ENCODE data around the gene DPF3.

The DPF3 gene

DNA sequence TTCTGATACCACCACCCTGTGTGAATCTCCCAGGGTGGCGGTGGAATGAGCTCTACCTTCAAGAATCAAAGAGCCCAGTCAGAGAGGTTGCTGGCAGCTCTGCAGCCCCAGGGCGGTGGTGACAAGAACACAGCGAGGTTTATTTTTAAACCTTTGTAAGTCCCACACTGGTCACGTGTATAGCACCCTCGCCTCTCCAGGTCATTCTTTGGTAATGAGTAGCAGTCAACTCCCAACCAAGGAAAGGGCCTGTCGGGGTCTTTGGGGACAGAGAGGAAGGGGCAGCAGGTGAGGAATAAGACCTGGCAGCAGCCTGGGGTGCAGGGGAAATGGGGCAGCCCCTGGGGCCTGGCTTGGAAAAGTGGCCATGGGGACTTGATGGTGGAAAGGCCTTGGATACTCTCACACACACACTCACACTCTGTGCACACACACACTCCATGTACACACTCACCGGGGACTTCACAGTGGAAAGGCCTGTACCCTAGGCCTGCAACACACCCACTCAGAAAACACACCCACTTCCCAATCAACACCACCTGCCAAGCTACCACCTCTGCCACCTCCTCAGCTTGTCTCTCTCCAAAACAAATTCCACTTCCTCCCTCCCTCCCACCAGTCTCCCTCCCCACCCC, 178.6 kb downstream of the DPF3 start:
- H3K4me1 ChIP-seq (ENCODE audit: low read length), result no peaks in the 10 kb centered on the region
- TF ChIP-seq EZH2 (optimal IDR thresholded peaks at IDR 0.05; ENCODE audit: low read depth, low read length), result no peak
- TF ChIP-seq EZH2phosphoT487 (IDR thresholded peaks at IDR 0.05; ENCODE audit: low read length), result no peak
- TF ChIP-seq, protein P1, sequence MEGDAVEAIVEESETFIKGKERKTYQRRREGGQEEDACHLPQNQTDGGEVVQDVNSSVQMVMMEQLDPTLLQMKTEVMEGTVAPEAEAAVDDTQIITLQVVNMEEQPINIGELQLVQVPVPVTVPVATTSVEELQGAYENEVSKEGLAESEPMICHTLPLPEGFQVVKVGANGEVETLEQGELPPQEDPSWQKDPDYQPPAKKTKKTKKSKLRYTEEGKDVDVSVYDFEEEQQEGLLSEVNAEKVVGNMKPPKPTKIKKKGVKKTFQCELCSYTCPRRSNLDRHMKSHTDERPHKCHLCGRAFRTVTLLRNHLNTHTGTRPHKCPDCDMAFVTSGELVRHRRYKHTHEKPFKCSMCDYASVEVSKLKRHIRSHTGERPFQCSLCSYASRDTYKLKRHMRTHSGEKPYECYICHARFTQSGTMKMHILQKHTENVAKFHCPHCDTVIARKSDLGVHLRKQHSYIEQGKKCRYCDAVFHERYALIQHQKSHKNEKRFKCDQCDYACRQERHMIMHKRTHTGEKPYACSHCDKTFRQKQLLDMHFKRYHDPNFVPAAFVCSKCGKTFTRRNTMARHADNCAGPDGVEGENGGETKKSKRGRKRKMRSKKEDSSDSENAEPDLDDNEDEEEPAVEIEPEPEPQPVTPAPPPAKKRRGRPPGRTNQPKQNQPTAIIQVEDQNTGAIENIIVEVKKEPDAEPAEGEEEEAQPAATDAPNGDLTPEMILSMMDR (IDR thresholded peaks at IDR 0.05; ENCODE audit: low read length), result no peak
- H4K20me1 ChIP-seq (ENCODE audit: insufficient read depth, low read length), result no peaks in the 10 kb centered on the region
- H3K4me2 ChIP-seq (ENCODE audit: low read depth, low read length), result no peak overlapping the region
- no peaks in the 10 kb centered on the region for H3K9me3 ChIP-seq (replicated peaks; ENCODE audit: insufficient read depth, low read length)
- DNase-seq, result no peak
- H3F3A ChIP-seq (ENCODE audit: insufficient read depth, low read length), result no peaks in the 10 kb centered on the region
- H2AFZ ChIP-seq (ENCODE audit: low read length), result no peak overlapping the region
- no peaks in the 10 kb centered on the region for H3K79me2 ChIP-seq (ENCODE audit: low read length)
- no peak overlapping the region for H3K9ac ChIP-seq (ENCODE audit: low read length)
- H3K4me3 ChIP-seq (ENCODE audit: low read length), result no peak overlapping the region
- H3K27ac ChIP-seq (ENCODE audit: low read length), result no peak overlapping the region
- no peaks in the 10 kb centered on the region for H3K27me3 ChIP-seq (replicated peaks; ENCODE audit: insufficient read depth, low read length)
- H3K36me3 ChIP-seq (replicated peaks; ENCODE audit: insufficient read depth, low read length), result no peaks in the 10 kb centered on the region
- no peaks in the 10 kb centered on the region for H3K9me2 ChIP-seq (replicated peaks; ENCODE audit: insufficient read depth, low read length)

DNA sequence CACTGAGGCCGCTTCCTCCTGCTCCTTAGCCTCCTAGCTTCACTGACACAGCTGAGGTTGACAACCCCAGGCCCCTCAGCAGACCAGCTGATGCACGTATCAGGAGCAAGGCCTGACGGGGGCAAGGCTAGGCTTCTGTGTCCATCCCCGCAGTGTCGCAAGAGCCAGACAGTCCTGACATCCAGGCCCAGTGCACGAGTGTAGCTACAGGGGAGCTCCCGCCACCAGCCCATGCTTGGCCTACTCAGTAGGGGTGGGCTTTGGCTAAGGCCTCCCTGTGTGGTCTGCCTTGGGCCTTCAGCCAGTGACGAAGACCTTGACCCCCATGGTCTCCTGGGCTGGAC, 179.1 kb downstream of the DPF3 start:
- DNase-seq, result no peak
- Histone ChIP-seq H3K79me2 (ENCODE audit: low read length) (no peaks in the 10 kb centered on the region), H3K36me3 (replicated peaks; ENCODE audit: insufficient read depth, low read length) (no peaks in the 10 kb centered on the region), H3K27ac (ENCODE audit: low read length) (no peak overlapping the region), H3K4me3 (ENCODE audit: low read length) (no peak overlapping the region), H4K20me1 (ENCODE audit: insufficient read depth, low read length) (no peaks in the 10 kb centered on the region), H2AFZ (ENCODE audit: low read length) (no peak overlapping the region), H3K9ac (ENCODE audit: low read length) (no peak overlapping the region), H3K27me3 (replicated peaks; ENCODE audit: insufficient read depth, low read length) (no peaks in the 10 kb centered on the region), H3F3A (ENCODE audit: insufficient read depth, low read length) (no peaks in the 10 kb centered on the region), H3K9me3 (replicated peaks; ENCODE audit: insufficient read depth, low read length) (no peaks in the 10 kb centered on the region), H3K9me2 (replicated peaks; ENCODE audit: insufficient read depth, low read length) (no peaks in the 10 kb centered on the region), H3K4me2 (ENCODE audit: low read depth, low read length) (no peak overlapping the region), H3K4me1 (ENCODE audit: low read length) (no peaks in the 10 kb centered on the region)
- TF ChIP-seq, protein P1 (IDR thresholded peaks at IDR 0.05; ENCODE audit: low read length), result no peak
- no peak for TF ChIP-seq EZH2phosphoT487 (IDR thresholded peaks at IDR 0.05; ENCODE audit: low read length)
- TF ChIP-seq EZH2 (optimal IDR thresholded peaks at IDR 0.05; ENCODE audit: low read depth, low read length), result no peak

GRCh38 chr14:72714094-72714493, 179.8 kb downstream of the DPF3 start:
- Histone ChIP-seq H3K4me1 (ENCODE audit: low read length) (no peaks in the 10 kb centered on the region), H3K27me3 (replicated peaks; ENCODE audit: insufficient read depth, low read length) (no peaks in the 10 kb centered on the region), H3K9me2 (replicated peaks; ENCODE audit: insufficient read depth, low read length) (no peaks in the 10 kb centered on the region), H3K9ac (ENCODE audit: low read length) (no peak overlapping the region), H2AFZ (ENCODE audit: low read length) (no peak overlapping the region), H3K27ac (ENCODE audit: low read length) (no peak overlapping the region), H3K36me3 (replicated peaks; ENCODE audit: insufficient read depth, low read length) (no peaks in the 10 kb centered on the region), H3K9me3 (replicated peaks; ENCODE audit: insufficient read depth, low read length) (no peaks in the 10 kb centered on the region), H3F3A (ENCODE audit: insufficient read depth, low read length) (no peaks in the 10 kb centered on the region), H3K79me2 (ENCODE audit: low read length) (no peaks in the 10 kb centered on the region), H4K20me1 (ENCODE audit: insufficient read depth, low read length) (no peaks in the 10 kb centered on the region), H3K4me2 (ENCODE audit: low read depth, low read length) (no peak overlapping the region), H3K4me3 (ENCODE audit: low read length) (no peak overlapping the region)
- TF ChIP-seq EZH2phosphoT487 (IDR thresholded peaks at IDR 0.05; ENCODE audit: low read length) (no peak), EZH2 (optimal IDR thresholded peaks at IDR 0.05; ENCODE audit: low read depth, low read length) (no peak)
- TF ChIP-seq, protein P1 (IDR thresholded peaks at IDR 0.05; ENCODE audit: low read length), result no peak
- no peak for DNase-seq
